ENCODE results near the gene HMCN2.

HMCN2 gene

DNA sequence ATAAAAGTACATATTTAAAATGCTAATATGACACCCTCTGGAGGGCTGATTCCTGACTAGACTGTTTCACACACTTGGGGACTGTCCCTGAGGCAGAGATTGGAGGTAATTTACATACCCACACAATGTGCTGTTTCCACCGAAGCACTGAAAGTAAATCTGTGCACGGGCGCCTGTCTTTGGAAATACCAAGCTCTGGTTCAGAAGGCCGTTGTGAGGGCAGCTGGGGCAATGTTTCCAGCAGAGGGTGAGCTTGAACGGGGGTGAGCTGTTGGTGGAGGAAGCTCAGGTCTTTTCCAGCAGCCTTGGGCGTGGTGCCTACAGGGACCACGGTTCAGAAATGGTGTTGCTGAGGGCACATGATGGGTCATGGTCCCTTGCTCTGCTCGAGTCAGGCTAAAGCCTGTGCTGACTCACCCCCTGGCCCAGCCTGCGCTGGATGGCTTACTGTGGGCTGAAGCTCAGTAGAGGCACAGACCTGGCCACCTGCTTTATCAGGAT is 25.8 kb upstream of the HMCN2 start:
- TF ChIP-seq CTCF (IDR thresholded peaks at IDR 0.05; ENCODE audit: borderline replicate concordance, insufficient read depth, low read depth, low read length) = no peak
- no peak overlapping the region for H3K4me3 ChIP-seq (ENCODE audit: low read depth, low read length)

DNA sequence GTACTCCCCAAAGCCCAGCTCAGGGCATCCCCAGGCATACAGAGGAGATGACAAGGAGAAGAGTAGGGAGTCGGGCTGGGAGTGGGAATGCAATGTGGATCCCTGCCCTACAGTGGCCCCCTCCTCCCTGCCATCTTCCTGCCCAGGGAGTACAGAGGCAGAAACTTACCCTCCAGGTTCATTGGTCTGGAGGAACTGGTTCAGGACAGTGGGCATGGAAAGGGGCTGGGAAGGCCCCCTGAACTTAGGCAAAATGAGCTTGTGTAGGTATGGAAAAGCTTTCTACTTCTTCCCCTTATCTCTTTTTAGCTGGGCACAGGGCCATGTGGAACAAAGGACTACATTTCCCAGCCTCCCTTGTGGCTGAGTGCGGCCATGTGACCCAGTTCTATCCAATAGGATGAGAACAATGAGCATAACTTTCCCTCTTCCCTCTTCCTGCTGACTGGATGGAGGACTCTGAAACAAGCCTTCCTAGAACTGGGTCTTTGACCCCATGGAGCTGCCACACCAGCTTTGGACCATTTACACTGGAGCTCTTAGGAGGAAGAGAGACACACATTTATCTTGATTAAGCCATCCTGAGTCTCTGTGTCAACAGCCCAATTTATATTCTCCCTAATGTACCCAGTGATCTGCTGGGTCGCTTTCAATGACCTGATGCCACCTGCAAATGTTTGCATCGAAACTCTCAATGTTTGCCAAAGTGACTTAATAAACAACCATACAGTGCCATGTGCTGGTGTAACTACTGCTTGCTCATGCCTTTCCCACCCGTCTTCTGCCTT is 25.0 kb upstream of the HMCN2 start:
- TF ChIP-seq CTCF (IDR thresholded peaks at IDR 0.05; ENCODE audit: borderline replicate concordance, insufficient read depth, low read depth, low read length) = no peak
- no peak overlapping the region for H3K4me3 ChIP-seq (ENCODE audit: low read depth, low read length)

DNA sequence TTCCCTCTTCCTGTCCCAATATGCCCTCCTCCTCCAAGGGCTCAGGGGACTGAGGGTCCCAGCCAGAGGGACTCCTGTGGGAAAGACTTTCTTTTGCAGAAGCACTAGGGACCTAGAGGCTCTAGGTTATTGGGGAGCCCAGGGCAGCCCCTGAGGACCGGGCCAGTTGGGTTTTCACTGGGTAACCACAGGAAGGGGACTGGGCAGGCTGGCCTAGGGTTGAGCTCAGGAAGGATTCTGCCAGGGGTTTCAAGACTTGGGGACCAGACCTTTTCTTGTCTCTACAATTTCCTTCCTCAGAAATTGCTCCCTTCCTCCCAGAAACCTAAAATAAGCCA is 24.4 kb upstream of the HMCN2 start:
- no peak overlapping the region for H3K4me3 ChIP-seq (ENCODE audit: low read depth, low read length)
- TF ChIP-seq CTCF (IDR thresholded peaks at IDR 0.05; ENCODE audit: borderline replicate concordance, insufficient read depth, low read depth, low read length) = no peak

DNA sequence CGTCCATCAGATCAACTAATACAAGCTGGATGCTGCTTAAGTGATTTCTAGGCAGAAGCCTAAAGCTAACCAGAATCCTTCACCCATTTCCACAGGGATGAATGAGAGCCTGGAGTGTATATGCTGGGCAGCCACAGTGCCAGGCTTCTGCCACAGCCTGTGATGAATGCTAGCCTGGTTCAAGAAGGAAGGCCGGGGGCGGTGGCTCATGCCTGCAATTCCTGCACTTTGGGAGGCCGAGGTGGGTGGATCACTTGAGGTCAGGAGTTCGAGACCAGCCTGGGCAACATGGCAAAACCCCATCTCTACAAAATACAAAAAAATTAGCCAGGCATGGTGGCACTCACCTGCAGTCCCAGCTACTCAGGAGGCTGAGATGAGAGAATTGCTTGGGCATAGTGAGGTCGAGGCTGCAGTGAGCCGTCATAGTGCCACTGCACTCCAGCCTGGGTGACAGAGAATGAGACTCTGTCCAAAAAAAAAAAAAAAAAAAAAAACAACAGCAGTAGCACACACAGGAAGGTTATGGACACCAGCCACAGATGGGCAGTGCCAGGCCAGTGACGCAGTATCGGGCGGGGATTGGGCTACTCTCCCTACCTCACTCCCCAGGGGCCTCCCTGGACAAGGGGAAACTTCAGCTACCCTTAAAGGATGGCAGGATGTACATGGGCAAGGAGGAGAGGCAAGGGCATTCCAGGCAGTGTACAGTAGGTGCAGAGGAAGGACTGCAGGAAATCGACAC is 23.1 kb upstream of the HMCN2 start:
- no peak overlapping the region for H3K4me3 ChIP-seq (ENCODE audit: low read depth, low read length)

GRCh38 chr9:130243015-130243881 is 22.3 kb upstream of the HMCN2 start:
- no peak overlapping the region for H3K4me3 ChIP-seq (ENCODE audit: low read depth, low read length)
- TF ChIP-seq CTCF (IDR thresholded peaks at IDR 0.05; ENCODE audit: borderline replicate concordance, insufficient read depth, low read depth, low read length) = peak; percentile 74

More for the DNA sequence above, 23.1 kb upstream of the HMCN2 start:
- no peak for TF ChIP-seq CTCF (IDR thresholded peaks at IDR 0.05; ENCODE audit: borderline replicate concordance, insufficient read depth, low read depth, low read length)

- TF ChIP-seq CTCF (IDR thresholded peaks at IDR 0.05; ENCODE audit: borderline replicate concordance, insufficient read depth, low read depth, low read length) = no peak
- H3K4me3 ChIP-seq (ENCODE audit: low read depth, low read length) = no peak overlapping the region
Measured at GRCh38 chr9:130243882-130244170, 21.7 kb upstream of the HMCN2 start.

All from GM12875 (cell line).